AG04450 (cell line): ENCODE measurements around the gene AGPAT4. TPM values are rescaled to one million over a fixed set of nuclear protein-coding genes. Genes with fewer than 3 reads are reported as not detected.

ENCODE experiments used
- CTCF ChIA-PET: fragments of 300-600, 350-600 bp; formaldehyde crosslinking; extraction: SDS; loops from one replicate; lab custom pipeline; 2022; ENCODE audit warnings: antibody characterized with exemption, inconsistent platforms; lab: Charles Lee
- POLR2A ChIA-PET: fragments of 350-600 bp; formaldehyde crosslinking; extraction: SDS; loops from one replicate; lab custom pipeline; 2021; ENCODE audit warnings: antibody characterized with exemption, inconsistent platforms; lab: Yijun Ruan, JAX
- DNase-seq: peaks from one replicate; pipeline ENCODE4 v3.0.0-alpha.2; 2011; ENCODE audit warnings: low read depth, low spot score
- H3K27ac ChIP-seq: one replicate; pipeline ENCODE4 v1.5.1; 2012; ENCODE audit warnings: low read depth, low read length, control low read depth
- H3K27me3 ChIP-seq: one replicate; pipeline ENCODE4 v1.6.0; 2012; ENCODE audit warnings: low read length; ENCODE audit not compliant: control insufficient read depth, insufficient read depth
- H3K4me3 ChIP-seq: 2 replicates; pipeline ENCODE4 v1.5.1; 2011; ENCODE audit warnings: mild to moderate bottlenecking, low read depth, low read length, control low read depth
- H3K9me3 ChIP-seq: 2 replicates; pipeline ENCODE4 v1.5.1; 2012; ENCODE audit warnings: low read length; ENCODE audit not compliant: control insufficient read depth, insufficient read depth
- polyA plus RNA-seq: library from polyadenylated mRNA; depleted of rRNA; stranded (reverse); fragments of >200 nt; gene quantifications from 2 replicates; pipeline ENCODE4 v1.2.3, GENCODE V29; 2011
- TF ChIP-seq, protein P1 (sequence below): IDR thresholded peaks from 2 replicates; pipeline ENCODE4 v1.5.1; 2011; ENCODE audit warnings: low read depth, low read length, control low read depth, inconsistent platforms

Gene AGPAT4
- polyA plus RNA-seq, 1 experiment, result 10.0 TPM

DNA sequence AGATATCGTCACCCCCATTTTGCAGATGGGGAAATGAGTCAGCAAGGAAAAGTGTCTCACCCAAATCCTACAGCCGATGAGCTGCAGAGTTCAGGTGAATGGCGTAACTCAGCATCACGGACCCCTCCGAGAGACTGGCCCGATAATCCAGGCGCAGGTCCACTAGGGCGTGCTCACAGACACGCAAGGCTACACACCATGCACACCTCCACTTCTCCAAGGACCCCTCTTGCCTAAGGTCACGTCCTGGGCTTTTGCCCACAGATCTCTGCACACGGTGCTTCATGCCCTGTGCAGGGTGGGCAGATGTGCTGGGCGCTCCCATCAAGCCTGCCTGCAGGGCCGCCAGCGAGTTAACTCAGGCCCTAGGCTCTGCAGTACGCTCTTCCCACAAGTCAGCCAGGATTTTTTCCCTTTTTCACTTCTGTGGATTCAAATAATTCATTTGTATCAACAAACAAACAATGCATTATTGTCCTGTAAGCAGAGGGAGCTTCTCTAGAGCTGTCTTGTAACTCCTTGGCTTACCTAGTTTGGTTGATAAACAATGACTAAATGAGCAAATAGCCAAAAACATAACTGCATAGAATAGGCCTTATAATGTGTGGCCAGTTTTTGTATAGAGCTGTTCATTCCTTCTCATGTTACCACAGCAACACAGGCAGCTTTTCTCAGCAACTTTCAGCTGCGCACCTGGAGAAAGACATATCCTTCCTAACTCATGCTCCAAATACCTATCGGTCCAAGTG, 139.1 kb downstream of the AGPAT4 start:
- TF ChIP-seq, protein P1, sequence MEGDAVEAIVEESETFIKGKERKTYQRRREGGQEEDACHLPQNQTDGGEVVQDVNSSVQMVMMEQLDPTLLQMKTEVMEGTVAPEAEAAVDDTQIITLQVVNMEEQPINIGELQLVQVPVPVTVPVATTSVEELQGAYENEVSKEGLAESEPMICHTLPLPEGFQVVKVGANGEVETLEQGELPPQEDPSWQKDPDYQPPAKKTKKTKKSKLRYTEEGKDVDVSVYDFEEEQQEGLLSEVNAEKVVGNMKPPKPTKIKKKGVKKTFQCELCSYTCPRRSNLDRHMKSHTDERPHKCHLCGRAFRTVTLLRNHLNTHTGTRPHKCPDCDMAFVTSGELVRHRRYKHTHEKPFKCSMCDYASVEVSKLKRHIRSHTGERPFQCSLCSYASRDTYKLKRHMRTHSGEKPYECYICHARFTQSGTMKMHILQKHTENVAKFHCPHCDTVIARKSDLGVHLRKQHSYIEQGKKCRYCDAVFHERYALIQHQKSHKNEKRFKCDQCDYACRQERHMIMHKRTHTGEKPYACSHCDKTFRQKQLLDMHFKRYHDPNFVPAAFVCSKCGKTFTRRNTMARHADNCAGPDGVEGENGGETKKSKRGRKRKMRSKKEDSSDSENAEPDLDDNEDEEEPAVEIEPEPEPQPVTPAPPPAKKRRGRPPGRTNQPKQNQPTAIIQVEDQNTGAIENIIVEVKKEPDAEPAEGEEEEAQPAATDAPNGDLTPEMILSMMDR, result no peak
- Histone ChIP-seq H3K4me3 (no peak overlapping the region), H3K9me3 (no peaks in the 10 kb centered on the region; the same call in 1 of the 2 replicates), H3K27ac (no peak overlapping the region), H3K27me3 (no peaks in the 10 kb centered on the region)
- ChIA-PET POLR2A (no interaction called here), CTCF (interaction anchor here (1.5 kb wide), 1 partner anchor 236 kb away, joined by 9 read pairs; no protein-coding TSS in a partner anchor)
- no peak for DNase-seq

DNA sequence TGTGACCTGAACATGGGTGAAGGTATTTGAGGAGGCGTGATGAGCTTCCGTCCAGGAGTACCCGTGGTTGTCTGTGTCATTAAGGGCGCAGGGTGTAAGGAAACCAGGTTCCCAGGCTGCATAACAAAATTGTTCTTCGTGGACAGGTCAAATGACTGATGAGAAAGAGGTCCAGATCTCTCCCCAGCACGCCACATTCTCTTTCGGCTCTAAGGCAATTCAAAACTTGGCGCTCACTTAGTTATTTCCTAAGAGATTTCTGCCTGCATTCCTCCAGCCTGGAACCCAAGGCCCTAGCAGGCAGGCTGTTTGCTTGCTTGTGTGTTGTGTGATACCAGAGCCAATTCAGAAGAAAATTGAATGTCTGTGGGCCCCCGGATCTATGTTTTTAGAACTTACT, 139.9 kb downstream of the AGPAT4 start:
- ChIA-PET CTCF (interaction anchor here (0.6 to 2.0 kb wide), 2 partner anchors 203 to 237 kb away, joined by 4 to 5 read pairs; no protein-coding TSS in a partner anchor), POLR2A (interaction anchor here (0.6 kb wide), 1 partner anchor 13 kb away, joined by 3 read pairs; no protein-coding TSS in a partner anchor)
- H3K4me3 ChIP-seq, result no peak overlapping the region
- no peaks in the 10 kb centered on the region; the same call in 1 of the 2 replicates for H3K9me3 ChIP-seq
- DNase-seq, result no peak
- H3K27ac ChIP-seq, result no peak overlapping the region
- TF ChIP-seq, protein P1, result no peak
- no peaks in the 10 kb centered on the region for H3K27me3 ChIP-seq

DNA sequence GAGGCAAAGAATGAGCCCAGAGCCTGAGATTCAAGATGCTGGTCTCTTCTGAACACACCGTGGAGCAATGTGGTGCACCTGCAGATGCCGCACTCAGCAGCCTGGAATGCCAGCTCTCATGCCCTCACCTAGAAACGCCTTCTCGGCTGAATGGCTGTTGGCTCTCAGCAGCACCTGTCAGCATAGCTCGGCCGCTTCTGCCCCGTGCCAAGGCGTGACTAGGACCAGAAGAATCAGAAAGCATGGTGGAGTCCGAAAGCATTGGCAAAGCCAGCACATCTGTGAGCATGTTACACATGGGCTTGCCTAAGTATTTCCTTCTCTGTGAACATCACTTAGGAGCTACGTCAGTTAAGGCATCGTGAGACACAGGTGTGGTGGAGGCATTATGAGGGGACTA, 141.5 kb downstream of the AGPAT4 start:
- Histone ChIP-seq H3K27ac (no peak overlapping the region), H3K27me3 (no peaks in the 10 kb centered on the region), H3K4me3 (no peak overlapping the region), H3K9me3 (no peaks in the 10 kb centered on the region; the same call in 1 of the 2 replicates)
- CTCF ChIA-PET, result interaction anchor here (1.3 to 2.0 kb wide), 3 partner anchors 21 to 239 kb away, joined by 3 to 11 read pairs (median 5); no protein-coding TSS in a partner anchor
- no peak for DNase-seq
- POLR2A ChIA-PET, result no interaction called here
- TF ChIP-seq, protein P1, result no peak

DNA sequence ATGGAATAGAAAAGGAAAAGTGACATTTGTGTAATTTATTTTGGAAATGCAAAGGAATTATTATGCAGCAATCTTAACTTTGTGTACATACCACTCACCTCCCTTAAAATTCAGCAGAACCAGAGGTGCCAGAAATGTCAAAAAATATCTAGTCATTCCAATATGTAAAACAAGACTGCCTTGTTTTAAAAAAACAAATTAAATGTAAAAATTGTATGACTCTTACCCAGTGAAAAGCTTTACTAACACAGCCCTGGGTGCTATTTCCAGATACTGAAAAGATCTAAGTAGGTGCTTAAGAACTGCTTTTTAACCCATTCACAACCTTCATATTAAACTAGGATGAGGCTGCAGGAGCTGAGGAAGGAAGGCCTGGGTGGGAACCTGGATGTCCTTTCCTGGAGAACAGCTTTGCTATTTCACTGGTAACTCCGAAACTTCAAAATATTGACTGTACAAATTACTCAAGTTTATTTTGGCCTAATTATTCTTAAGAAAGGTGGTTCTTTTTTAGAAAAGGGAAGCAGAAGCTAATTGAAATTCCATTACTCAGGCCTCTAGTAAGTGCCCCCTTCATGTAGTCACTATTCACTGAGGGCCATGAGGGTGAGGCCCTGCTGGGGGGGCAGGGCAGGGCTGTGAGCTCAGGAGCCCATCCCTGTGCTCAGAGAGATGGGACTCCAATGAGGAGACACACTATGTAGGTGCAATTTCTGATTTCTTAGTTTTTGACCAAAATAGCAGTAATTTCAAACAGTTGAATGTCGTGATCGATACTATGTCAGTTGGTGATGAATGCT, 142.7 kb downstream of the AGPAT4 start:
- Histone ChIP-seq H3K27ac (no peak overlapping the region), H3K4me3 (no peak overlapping the region), H3K27me3 (no peaks in the 10 kb centered on the region), H3K9me3 (peaks cover 9% of the 10 kb centered on the region)
- POLR2A ChIA-PET, result interaction anchor here (0.6 kb wide), 1 partner anchor 116 kb away, joined by 6 read pairs; no protein-coding TSS in a partner anchor
- no peak for DNase-seq
- TF ChIP-seq, protein P1, result no peak
- CTCF ChIA-PET, result interaction anchor here (0.7 kb wide), 1 partner anchor 243 kb away, joined by 3 read pairs; no protein-coding TSS in a partner anchor
